PC-9 (cell line): ENCODE data around the gene CD19. TPM values are rescaled to one million over a fixed set of nuclear protein-coding genes. Genes with fewer than 3 reads are reported as not detected.

Source experiments
- BruUV-seq: library from RNA; stranded (reverse); fragments of 400-500 nt; replicated peaks from 2 replicates; lab custom pipeline; 2021; lab: Mats Ljungman, UMichigan
- CTCF ChIA-PET: fragments of 300-600 bp; sonication (Branson Sonifier 250); formaldehyde crosslinking; loops from one replicate; lab custom pipeline; 2022; ENCODE audit warnings: antibody characterized with exemption; lab: Charles Lee
- POLR2A ChIA-PET: fragments of 300-600 bp; sonication (Branson Sonifier 250); formaldehyde crosslinking; loops from one replicate; lab custom pipeline; 2022; ENCODE audit warnings: antibody characterized with exemption; ENCODE audit not compliant: unreplicated experiment; lab: Charles Lee
- DNase-seq, 2 experiments: peaks; one replicate each; pipeline versions ENCODE4 v3.0.0 to v3.0.0-alpha.2; 2015 to 2022; ENCODE audit warnings: mixed read lengths in 1 of 2
- H2AFZ ChIP-seq: fragments of 200-600 bp; sonication (generic); 2 replicates; pipeline ENCODE4 v1.8.1; 2017; ENCODE audit warnings: antibody characterized with exemption
- H3F3A ChIP-seq: fragments of 200-600 bp; sonication (generic); 2 replicates; pipeline ENCODE4 v1.8.1; 2017; ENCODE audit warnings: antibody characterized with exemption, mild to moderate bottlenecking, low read depth; ENCODE audit not compliant: insufficient read depth
- H3K27ac ChIP-seq: fragments of 200-600 bp; sonication (generic); 2 replicates; pipeline ENCODE4 v1.6.1; 2016; ENCODE audit warnings: mixed run types
- H3K27me3 ChIP-seq: fragments of 200-600 bp; sonication (generic); 2 replicates; pipeline ENCODE4 v1.6.1; 2016; ENCODE audit warnings: low read depth, mixed run types; ENCODE audit not compliant: insufficient read depth
- H3K36me3 ChIP-seq: fragments of 200-600 bp; sonication (generic); 2 replicates; pipeline ENCODE4 v1.6.1; 2016; ENCODE audit warnings: low read depth, mixed run types
- H3K4me1 ChIP-seq: fragments of 200-600 bp; sonication (generic); replicated peaks from 2 replicates; pipeline ENCODE4 v1.6.1; 2016; ENCODE audit warnings: mixed run types; ENCODE audit not compliant: insufficient read depth
- H3K4me2 ChIP-seq: fragments of 200-600 bp; sonication (generic); 2 replicates; pipeline ENCODE4 v1.6.1; 2017; ENCODE audit warnings: mixed run types
- H3K4me3 ChIP-seq: fragments of 200-600 bp; sonication (generic); 2 replicates; pipeline ENCODE4 v1.6.1; 2016; ENCODE audit warnings: mixed run types
- H3K79me2 ChIP-seq: fragments of 200-600 bp; sonication (generic); 2 replicates; pipeline ENCODE4 v1.6.1; 2017; ENCODE audit warnings: low read depth, mixed run types
- H3K9me2 ChIP-seq: fragments of 200-600 bp; sonication (generic); 2 replicates; pipeline ENCODE4 v1.8.1; 2017; ENCODE audit warnings: mild to moderate bottlenecking; ENCODE audit not compliant: insufficient read depth
- H3K9me3 ChIP-seq: fragments of 200-600 bp; sonication (generic); 2 replicates; pipeline ENCODE4 v1.8.1; 2016; ENCODE audit warnings: low read depth; ENCODE audit not compliant: insufficient read depth
- H4K20me1 ChIP-seq: fragments of 200-600 bp; sonication (generic); 2 replicates; pipeline ENCODE4 v1.8.1; 2017; ENCODE audit not compliant: insufficient read depth
- EZH2 ChIP-seq: fragments of 200-600 bp; sonication (generic); IDR thresholded peaks from 2 replicates; pipeline ENCODE4 v1.8.0; 2017; ENCODE audit warnings: antibody characterized with exemption, low read depth
- intact Hi-C: fragments of 100-400 bp; cut with micrococcal nuclease; formaldehyde crosslinking; loops from one replicate; pipeline ENCODE4 v1.10.0; 2022; ENCODE audit not compliant: unreplicated experiment
- total RNA-seq: library from RNA; stranded (reverse); gene quantifications from 2 replicates; pipeline ENCODE4 v1.2.3, GENCODE V29; 2021
- TF ChIP-seq, protein P1 (sequence below): fragments of 200-600 bp; sonication (generic); conservative IDR thresholded peaks from 2 replicates; pipeline ENCODE4 v1.6.1; 2017; ENCODE audit warnings: mixed run types, antibody characterized with exemption, mild to moderate bottlenecking, moderate library complexity

CD19 gene
- total RNA-seq, 1 experiment from 2014 or later = not detected

DNA sequence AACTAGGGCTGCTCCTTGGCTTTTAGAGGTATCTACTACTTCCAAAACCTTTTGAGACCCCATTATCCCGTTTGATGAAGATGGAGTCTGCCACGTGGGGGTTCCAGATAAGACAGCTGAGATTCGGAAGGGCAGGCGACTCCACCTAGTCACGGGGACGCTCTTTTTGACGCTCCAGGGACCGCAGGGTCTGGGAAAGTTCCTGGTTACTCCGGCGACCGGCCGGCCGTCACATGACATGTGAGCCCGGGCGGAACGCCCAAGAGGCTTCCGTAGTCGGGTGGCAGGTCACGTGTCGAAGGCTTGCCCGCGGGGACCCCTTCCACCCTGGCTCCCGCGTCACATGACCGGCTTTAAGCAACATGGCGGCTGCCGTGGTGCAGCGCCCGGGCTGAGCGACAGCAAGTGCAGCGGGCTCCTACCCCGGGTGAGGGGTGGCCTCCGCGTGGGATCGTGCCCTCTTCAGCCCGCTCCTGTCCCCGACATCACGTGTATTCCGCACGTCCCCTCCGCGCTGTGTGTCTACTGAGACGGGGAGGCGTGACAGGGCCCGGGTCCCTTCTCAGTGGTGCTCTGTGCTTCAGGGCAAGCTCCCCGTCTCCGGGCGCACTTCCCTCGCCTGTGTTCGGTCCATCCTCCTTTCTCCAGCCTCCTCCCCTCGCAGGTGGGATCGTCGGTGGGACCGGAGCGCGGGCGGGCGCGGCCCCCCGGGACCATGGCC lies 42.8 kb downstream of the CD19 start, which contains the start of gene SPNS1:
Gene SPNS1, plus strand, starts transcription at position 342 of the 721 bp plus-strand sequence. Its CDS starts 374 bp downstream, at position 716.
- DNase-seq = peak; percentile 89 to 98
- H3K9me3 ChIP-seq = no peaks in the 10 kb centered on the region
- peak within 1 kb of the TSS; percentile 94 for H3K4me3 ChIP-seq
- H3F3A ChIP-seq = peaks cover 17% of the 10 kb centered on the region; the same call in 1 of the 2 replicates
- BruUV-seq = no TSS peak
- TF ChIP-seq EZH2 = no peak
- TF ChIP-seq, protein P1, sequence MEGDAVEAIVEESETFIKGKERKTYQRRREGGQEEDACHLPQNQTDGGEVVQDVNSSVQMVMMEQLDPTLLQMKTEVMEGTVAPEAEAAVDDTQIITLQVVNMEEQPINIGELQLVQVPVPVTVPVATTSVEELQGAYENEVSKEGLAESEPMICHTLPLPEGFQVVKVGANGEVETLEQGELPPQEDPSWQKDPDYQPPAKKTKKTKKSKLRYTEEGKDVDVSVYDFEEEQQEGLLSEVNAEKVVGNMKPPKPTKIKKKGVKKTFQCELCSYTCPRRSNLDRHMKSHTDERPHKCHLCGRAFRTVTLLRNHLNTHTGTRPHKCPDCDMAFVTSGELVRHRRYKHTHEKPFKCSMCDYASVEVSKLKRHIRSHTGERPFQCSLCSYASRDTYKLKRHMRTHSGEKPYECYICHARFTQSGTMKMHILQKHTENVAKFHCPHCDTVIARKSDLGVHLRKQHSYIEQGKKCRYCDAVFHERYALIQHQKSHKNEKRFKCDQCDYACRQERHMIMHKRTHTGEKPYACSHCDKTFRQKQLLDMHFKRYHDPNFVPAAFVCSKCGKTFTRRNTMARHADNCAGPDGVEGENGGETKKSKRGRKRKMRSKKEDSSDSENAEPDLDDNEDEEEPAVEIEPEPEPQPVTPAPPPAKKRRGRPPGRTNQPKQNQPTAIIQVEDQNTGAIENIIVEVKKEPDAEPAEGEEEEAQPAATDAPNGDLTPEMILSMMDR = no peak
- peak within 1 kb of the TSS; percentile 89 for H3K4me2 ChIP-seq
- peaks cover 18% of the 10 kb centered on the region for H3K79me2 ChIP-seq
- H3K27ac ChIP-seq = peak within 1 kb of the TSS; percentile 62
- peak within 1 kb of the TSS; percentile 92 for H2AFZ ChIP-seq
- peaks cover 7% of the 10 kb centered on the region for H3K4me1 ChIP-seq
- H3K9me2 ChIP-seq = no peaks in the 10 kb centered on the region
- H3K27me3 ChIP-seq = no peaks in the 10 kb centered on the region
- intact Hi-C loops = loop anchor here (10.0 kb wide), 1 partner anchor 750 kb away; no protein-coding TSS in a partner anchor
- ChIA-PET POLR2A (interaction anchor here (0.7 kb wide), 1 partner anchor 793 kb away, joined by 5 read pairs; no protein-coding TSS in a partner anchor), CTCF (no interaction called here)
- H4K20me1 ChIP-seq = no peaks in the 10 kb centered on the region
- H3K36me3 ChIP-seq = 0 out of 2 replicates have a peak, but pooled peaks cover 6% of the 10 kb centered on the region

GRCh38 chr16:28975158-28975599 lies 43.4 kb downstream of the CD19 start:
- peaks cover 7% of the 10 kb centered on the region for H3K4me1 ChIP-seq
- BruUV-seq = no TSS peak
- H3K79me2 ChIP-seq = peaks cover 18% of the 10 kb centered on the region
- peaks cover 17% of the 10 kb centered on the region; the same call in 1 of the 2 replicates for H3F3A ChIP-seq
- no peaks in the 10 kb centered on the region for H3K9me3 ChIP-seq
- no peak for DNase-seq
- H3K27me3 ChIP-seq = no peaks in the 10 kb centered on the region
- ChIA-PET POLR2A (no interaction called here), CTCF (no interaction called here)
- peak overlapping the region; percentile 94 for H3K4me3 ChIP-seq
- H3K36me3 ChIP-seq = peaks cover 6% of the 10 kb centered on the region; the same call in 1 of the 2 replicates
- no peaks in the 10 kb centered on the region for H4K20me1 ChIP-seq
- TF ChIP-seq, protein P1 = no peak
- no peak for TF ChIP-seq EZH2
- peak overlapping the region; percentile 62 for H3K27ac ChIP-seq
- H3K9me2 ChIP-seq = no peaks in the 10 kb centered on the region
- peak overlapping the region; percentile 92 for H2AFZ ChIP-seq
- H3K4me2 ChIP-seq = peak overlapping the region; percentile 89
- intact Hi-C loops = loop anchor here (10.0 kb wide), 1 partner anchor 750 kb away; no protein-coding TSS in a partner anchor

DNA sequence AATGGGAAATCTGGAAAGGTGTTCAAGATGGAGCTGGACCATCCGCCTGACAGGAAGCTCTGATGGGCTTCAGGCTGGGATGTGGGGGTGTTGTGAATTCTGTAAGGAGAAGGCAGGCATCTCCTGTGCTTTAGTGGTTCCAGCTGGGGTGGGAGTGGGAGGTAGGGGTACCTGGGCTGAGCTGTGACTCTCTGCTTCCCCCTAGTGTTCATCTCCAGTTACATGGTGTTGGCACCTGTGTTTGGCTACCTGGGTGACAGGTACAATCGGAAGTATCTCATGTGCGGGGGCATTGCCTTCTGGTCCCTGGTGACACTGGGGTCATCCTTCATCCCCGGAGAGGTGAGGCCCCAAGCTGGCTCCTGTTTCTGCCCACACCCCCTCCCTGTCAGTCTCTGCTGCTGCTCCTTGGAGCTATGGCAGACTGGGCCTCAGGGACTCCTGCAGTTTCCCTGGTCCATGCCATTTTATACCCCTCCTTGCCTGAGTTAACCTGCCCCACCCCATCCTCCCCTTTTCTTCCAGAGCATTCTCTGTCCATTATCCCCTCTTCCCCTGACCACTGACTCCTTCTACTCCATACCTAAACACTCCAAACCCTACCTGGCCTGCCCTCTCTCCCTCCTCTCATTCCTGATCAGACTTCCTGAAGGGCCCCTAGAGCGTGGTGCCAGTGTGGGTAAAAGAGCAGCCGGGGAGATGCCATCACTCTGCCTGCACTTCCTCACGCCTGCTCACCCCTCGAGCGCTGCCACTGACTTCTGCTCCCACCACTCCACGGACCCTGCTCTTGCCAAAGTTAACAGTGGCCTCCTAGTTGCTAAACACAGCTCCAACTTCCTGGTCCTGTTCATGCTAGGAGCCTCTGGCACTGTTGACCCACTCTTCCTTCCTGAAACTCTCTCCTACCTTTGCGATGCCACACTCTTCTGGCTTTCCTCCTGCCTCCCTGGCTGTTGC lies 46.2 kb downstream of the CD19 start:
- Histone ChIP-seq H2AFZ (no peak overlapping the region), H3K79me2 (peaks cover 18% of the 10 kb centered on the region), H3K27me3 (no peaks in the 10 kb centered on the region), H3K36me3 (peaks cover 19% of the 10 kb centered on the region), H4K20me1 (no peaks in the 10 kb centered on the region), H3K9me3 (no peaks in the 10 kb centered on the region), H3K9me2 (no peaks in the 10 kb centered on the region), H3F3A (peaks cover 17% of the 10 kb centered on the region; the same call in 1 of the 2 replicates), H3K4me3 (no peak overlapping the region), H3K27ac (no peak overlapping the region), H3K4me2 (no peak overlapping the region), H3K4me1 (peaks cover 7% of the 10 kb centered on the region)
- DNase-seq = peak in 1 of 2 experiments; percentile 40
- no peak for TF ChIP-seq EZH2
- TF ChIP-seq, protein P1 = peak; percentile 80
- ChIA-PET CTCF (interaction anchor here (0.6 to 1.2 kb wide), 3 partner anchors 11 to 796 kb away, joined by 3 to 5 read pairs (median 4); no protein-coding TSS in a partner anchor), POLR2A (no interaction called here)
- intact Hi-C loops = loop anchor here (10.0 kb wide), 1 partner anchor 747 kb away; no protein-coding TSS in a partner anchor
- no TSS peak for BruUV-seq
